Measurements from ENCODE around the gene FGD1. TPM values are rescaled to one million over a fixed set of nuclear protein-coding genes. Genes with fewer than 3 reads are reported as not detected.

FGD1 gene
- total RNA-seq, 1 experiment from 2014 or later = 5.8 TPM

GRCh38 chrX:54415534-54416350 is 80.3 kb downstream of the FGD1 start (continued):
- TF ChIP-seq, protein P1, sequence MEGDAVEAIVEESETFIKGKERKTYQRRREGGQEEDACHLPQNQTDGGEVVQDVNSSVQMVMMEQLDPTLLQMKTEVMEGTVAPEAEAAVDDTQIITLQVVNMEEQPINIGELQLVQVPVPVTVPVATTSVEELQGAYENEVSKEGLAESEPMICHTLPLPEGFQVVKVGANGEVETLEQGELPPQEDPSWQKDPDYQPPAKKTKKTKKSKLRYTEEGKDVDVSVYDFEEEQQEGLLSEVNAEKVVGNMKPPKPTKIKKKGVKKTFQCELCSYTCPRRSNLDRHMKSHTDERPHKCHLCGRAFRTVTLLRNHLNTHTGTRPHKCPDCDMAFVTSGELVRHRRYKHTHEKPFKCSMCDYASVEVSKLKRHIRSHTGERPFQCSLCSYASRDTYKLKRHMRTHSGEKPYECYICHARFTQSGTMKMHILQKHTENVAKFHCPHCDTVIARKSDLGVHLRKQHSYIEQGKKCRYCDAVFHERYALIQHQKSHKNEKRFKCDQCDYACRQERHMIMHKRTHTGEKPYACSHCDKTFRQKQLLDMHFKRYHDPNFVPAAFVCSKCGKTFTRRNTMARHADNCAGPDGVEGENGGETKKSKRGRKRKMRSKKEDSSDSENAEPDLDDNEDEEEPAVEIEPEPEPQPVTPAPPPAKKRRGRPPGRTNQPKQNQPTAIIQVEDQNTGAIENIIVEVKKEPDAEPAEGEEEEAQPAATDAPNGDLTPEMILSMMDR (IDR thresholded peaks at IDR 0.05 in 2 of 3, conservative IDR thresholded peaks at IDR 0.05 in 1 of 3; ENCODE audit: borderline replicate concordance in 1 of 3, insufficient read depth in 1 of 3, low read depth in 2 of 3, low read length in 2 of 3) = no peak
- TF ChIP-seq CEBPB (IDR thresholded peaks at IDR 0.05; ENCODE audit: low read depth) (no peak), EZH2phosphoT487 (IDR thresholded peaks at IDR 0.05; ENCODE audit: borderline replicate concordance) (no peak), ATF3 (IDR thresholded peaks at IDR 0.05) (no peak)
- TF ChIP-seq, protein P2, sequence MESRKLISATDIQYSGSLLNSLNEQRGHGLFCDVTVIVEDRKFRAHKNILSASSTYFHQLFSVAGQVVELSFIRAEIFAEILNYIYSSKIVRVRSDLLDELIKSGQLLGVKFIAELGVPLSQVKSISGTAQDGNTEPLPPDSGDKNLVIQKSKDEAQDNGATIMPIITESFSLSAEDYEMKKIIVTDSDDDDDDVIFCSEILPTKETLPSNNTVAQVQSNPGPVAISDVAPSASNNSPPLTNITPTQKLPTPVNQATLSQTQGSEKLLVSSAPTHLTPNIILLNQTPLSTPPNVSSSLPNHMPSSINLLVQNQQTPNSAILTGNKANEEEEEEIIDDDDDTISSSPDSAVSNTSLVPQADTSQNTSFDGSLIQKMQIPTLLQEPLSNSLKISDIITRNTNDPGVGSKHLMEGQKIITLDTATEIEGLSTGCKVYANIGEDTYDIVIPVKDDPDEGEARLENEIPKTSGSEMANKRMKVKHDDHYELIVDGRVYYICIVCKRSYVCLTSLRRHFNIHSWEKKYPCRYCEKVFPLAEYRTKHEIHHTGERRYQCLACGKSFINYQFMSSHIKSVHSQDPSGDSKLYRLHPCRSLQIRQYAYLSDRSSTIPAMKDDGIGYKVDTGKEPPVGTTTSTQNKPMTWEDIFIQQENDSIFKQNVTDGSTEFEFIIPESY (IDR thresholded peaks at IDR 0.05; ENCODE audit: extremely low read depth, insufficient replicate concordance, low read length) = no peak

GRCh38 chrX:54413753-54414152 is 82.3 kb downstream of the FGD1 start:
- intact Hi-C loops (cut with micrococcal nuclease) = no loop called here
- H3K9me3 ChIP-seq (ENCODE audit: control insufficient read depth in 1 of 2, insufficient read depth in 1 of 2, low read depth in 1 of 2, low read length in 2 of 2) = no peaks in the 10 kb centered on the region
- H3K4me3 ChIP-seq (replicated peaks in 1 of 2; ENCODE audit: low read depth in 1 of 2, low read length in 2 of 2) = no peak overlapping the region
- no peaks in the 10 kb centered on the region for H3K79me2 ChIP-seq (ENCODE audit: insufficient read depth, low read length)
- no peaks in the 10 kb centered on the region for H4K20me1 ChIP-seq (ENCODE audit: insufficient read depth)
- no peaks in the 10 kb centered on the region for H3K9me2 ChIP-seq (ENCODE audit: insufficient read depth)
- BruUV-seq (replicated peaks) = no TSS peak
- H3K4me1 ChIP-seq (ENCODE audit: control insufficient read depth in 1 of 2, insufficient read depth in 2 of 2, low read length in 2 of 2) = no peaks in the 10 kb centered on the region
- H3K27ac ChIP-seq (ENCODE audit: low read depth, low read length) = no peak overlapping the region
- ATAC-seq (no peak), DNase-seq (ENCODE audit: low read depth, low spot score) (no peak)
- no peaks in the 10 kb centered on the region for H3K27me3 ChIP-seq (ENCODE audit: insufficient read depth, low read length)
- no peaks in the 10 kb centered on the region for H3K36me3 ChIP-seq (ENCODE audit: control insufficient read depth in 1 of 2, insufficient read depth in 2 of 2, low read length in 2 of 2)
- POLR2A ChIA-PET = no interaction called here
- RAD21 ChIA-PET (ENCODE audit: low non-redundant PET in 1 of 2, low total read pairs in 2 of 2, uncharacterized antibody in 2 of 2, unreplicated experiment in 2 of 2) = no interaction called here
- no peak for TF ChIP-seq POLR2AphosphoS5 (IDR thresholded peaks at IDR 0.05; ENCODE audit: low read depth, low read length)
- TF ChIP-seq JUND (IDR thresholded peaks at IDR 0.05) = no peak
- TF ChIP-seq SIN3A (IDR thresholded peaks at IDR 0.05; ENCODE audit: low read depth) = no peak
- no peak for TF ChIP-seq CBX3 (IDR thresholded peaks at IDR 0.05; ENCODE audit: low read depth)
- no peak for TF ChIP-seq FOSL1 (IDR thresholded peaks at IDR 0.05; ENCODE audit: low read depth)
- no peak for TF ChIP-seq ZFX (IDR thresholded peaks at IDR 0.05)
- TF ChIP-seq, protein P3, sequence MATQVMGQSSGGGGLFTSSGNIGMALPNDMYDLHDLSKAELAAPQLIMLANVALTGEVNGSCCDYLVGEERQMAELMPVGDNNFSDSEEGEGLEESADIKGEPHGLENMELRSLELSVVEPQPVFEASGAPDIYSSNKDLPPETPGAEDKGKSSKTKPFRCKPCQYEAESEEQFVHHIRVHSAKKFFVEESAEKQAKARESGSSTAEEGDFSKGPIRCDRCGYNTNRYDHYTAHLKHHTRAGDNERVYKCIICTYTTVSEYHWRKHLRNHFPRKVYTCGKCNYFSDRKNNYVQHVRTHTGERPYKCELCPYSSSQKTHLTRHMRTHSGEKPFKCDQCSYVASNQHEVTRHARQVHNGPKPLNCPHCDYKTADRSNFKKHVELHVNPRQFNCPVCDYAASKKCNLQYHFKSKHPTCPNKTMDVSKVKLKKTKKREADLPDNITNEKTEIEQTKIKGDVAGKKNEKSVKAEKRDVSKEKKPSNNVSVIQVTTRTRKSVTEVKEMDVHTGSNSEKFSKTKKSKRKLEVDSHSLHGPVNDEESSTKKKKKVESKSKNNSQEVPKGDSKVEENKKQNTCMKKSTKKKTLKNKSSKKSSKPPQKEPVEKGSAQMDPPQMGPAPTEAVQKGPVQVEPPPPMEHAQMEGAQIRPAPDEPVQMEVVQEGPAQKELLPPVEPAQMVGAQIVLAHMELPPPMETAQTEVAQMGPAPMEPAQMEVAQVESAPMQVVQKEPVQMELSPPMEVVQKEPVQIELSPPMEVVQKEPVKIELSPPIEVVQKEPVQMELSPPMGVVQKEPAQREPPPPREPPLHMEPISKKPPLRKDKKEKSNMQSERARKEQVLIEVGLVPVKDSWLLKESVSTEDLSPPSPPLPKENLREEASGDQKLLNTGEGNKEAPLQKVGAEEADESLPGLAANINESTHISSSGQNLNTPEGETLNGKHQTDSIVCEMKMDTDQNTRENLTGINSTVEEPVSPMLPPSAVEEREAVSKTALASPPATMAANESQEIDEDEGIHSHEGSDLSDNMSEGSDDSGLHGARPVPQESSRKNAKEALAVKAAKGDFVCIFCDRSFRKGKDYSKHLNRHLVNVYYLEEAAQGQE (IDR thresholded peaks at IDR 0.05; ENCODE audit: low read depth) = no peak
- TF ChIP-seq EZH2 (IDR thresholded peaks at IDR 0.05) = no peak
- no peak for TF ChIP-seq ATF3 (IDR thresholded peaks at IDR 0.05)
- no peak for TF ChIP-seq EZH2phosphoT487 (IDR thresholded peaks at IDR 0.05; ENCODE audit: borderline replicate concordance)
- CTCF ChIA-PET = no interaction called here
- no peak overlapping the region for H2AFZ ChIP-seq (ENCODE audit: low read depth, low read length, poor library complexity, severe bottlenecking)
- no peak overlapping the region for H3K4me2 ChIP-seq (ENCODE audit: low read length)
- H3K9ac ChIP-seq (ENCODE audit: low read length) = no peak overlapping the region
